HEK293 (cell line): ENCODE data around the gene NFATC3.

Experiments
- CTCF ChIA-PET: fragments of 350-600 bp; formaldehyde crosslinking; extraction: SDS; loops from one replicate; lab custom pipeline; 2021; ENCODE audit warnings: antibody characterized with exemption; lab: Yijun Ruan, JAX
- POLR2A ChIA-PET: fragments of 300-600 bp; formaldehyde crosslinking; extraction: SDS; loops from one replicate; lab custom pipeline; 2020; ENCODE audit warnings: antibody characterized with exemption, inconsistent platforms; lab: Yijun Ruan, JAX
- H3K27ac ChIP-seq: fragments of 200-500 bp; sonication (Bioruptor generic); 2 replicates; pipeline ENCODE4 v1.5.1; 2014; ENCODE audit warnings: low read depth, low read length, control low read depth, inconsistent platforms; ENCODE audit errors: extremely low read depth
- H3K36me3 ChIP-seq, 2 experiments: fragments of 200-500 bp in 1 of 2; sonication (Bioruptor generic) in 1 of 2; 1 replicate in 1 of 2; 2 replicates in 1 of 2; pipeline ENCODE4 v1.5.1; 2014 to 2017; ENCODE audit warnings: inconsistent platforms in 2 of 2, low read length in 2 of 2; ENCODE audit not compliant: control insufficient read depth in 2 of 2, insufficient read depth in 1 of 2
- H3K4me1 ChIP-seq: fragments of 200-500 bp; sonication (Bioruptor generic); 2 replicates; pipeline ENCODE4 v1.5.1; 2014; ENCODE audit warnings: mild to moderate bottlenecking, low read length, inconsistent platforms; ENCODE audit not compliant: control insufficient read depth, insufficient read depth
- H3K4me3 ChIP-seq: 2 replicates; pipeline ENCODE4 v1.5.1; 2011; ENCODE audit warnings: low read depth, mild to moderate bottlenecking, control low read depth, low read length, moderate library complexity
- H3K9me3 ChIP-seq: fragments of 200-500 bp; sonication (Bioruptor generic); 2 replicates; pipeline ENCODE4 v1.5.1; 2014; ENCODE audit warnings: low read depth, low read length, inconsistent platforms; ENCODE audit not compliant: control insufficient read depth, insufficient read depth
- AEBP2 ChIP-seq: fragments of 450-650 bp; formaldehyde crosslinking; IDR thresholded peaks from 2 replicates; pipeline ENCODE4 v1.5.1; 2016; ENCODE audit warnings: missing biosample characterization, missing genetic modification characterization, borderline replicate concordance
- BCL11B ChIP-seq: fragments of 450-650 bp; formaldehyde crosslinking; IDR thresholded peaks from 2 replicates; pipeline ENCODE4 v1.5.1; 2016; ENCODE audit warnings: low read depth, missing biosample characterization, missing genetic modification characterization
- RBAK ChIP-seq: fragments of 450-650 bp; formaldehyde crosslinking; IDR thresholded peaks from 2 replicates; pipeline ENCODE4 v1.5.1; 2016; ENCODE audit warnings: missing biosample characterization, missing genetic modification characterization
- SP7 ChIP-seq: fragments of 450-650 bp; formaldehyde crosslinking; IDR thresholded peaks from 2 replicates; pipeline ENCODE4 v1.5.1; 2016; ENCODE audit warnings: missing biosample characterization, missing genetic modification characterization
- ZBTB17 ChIP-seq: fragments of 450-650 bp; formaldehyde crosslinking; IDR thresholded peaks from 2 replicates; pipeline ENCODE4 v1.5.1; 2016; ENCODE audit warnings: missing biosample characterization, missing genetic modification characterization
- ZFP41 ChIP-seq: fragments of 450-650 bp; formaldehyde crosslinking; IDR thresholded peaks from 2 replicates; pipeline ENCODE4 v1.5.1; 2016; ENCODE audit warnings: missing biosample characterization, missing genetic modification characterization, borderline replicate concordance
- ZNF133 ChIP-seq: fragments of 450-650 bp; formaldehyde crosslinking; IDR thresholded peaks from 2 replicates; pipeline ENCODE4 v1.5.1; 2016; ENCODE audit warnings: missing biosample characterization, missing genetic modification characterization
- ZNF184 ChIP-seq: fragments of 450-650 bp; IDR thresholded peaks from 2 replicates; pipeline ENCODE4 v1.5.1; 2018; ENCODE audit warnings: missing biosample characterization, mild to moderate bottlenecking, missing genetic modification characterization
- ZNF19 ChIP-seq: fragments of 450-650 bp; formaldehyde crosslinking; IDR thresholded peaks from 2 replicates; pipeline ENCODE4; 2016; ENCODE audit warnings: missing biosample characterization, missing genetic modification characterization, low read depth
- ZNF302 ChIP-seq: fragments of 450-650 bp; formaldehyde crosslinking; IDR thresholded peaks from 2 replicates; pipeline ENCODE4 v1.5.1; 2016; ENCODE audit warnings: missing biosample characterization, missing genetic modification characterization, low read depth
- ZNF37A ChIP-seq: fragments of 450-650 bp; IDR thresholded peaks from 2 replicates; pipeline ENCODE4 v1.5.1; 2018; ENCODE audit warnings: missing biosample characterization, missing genetic modification characterization
- ZNF404 ChIP-seq: fragments of 450-650 bp; formaldehyde crosslinking; IDR thresholded peaks from 2 replicates; pipeline ENCODE4 v1.5.1; 2017; ENCODE audit warnings: missing biosample characterization, missing genetic modification characterization
- ZNF514 ChIP-seq: fragments of 450-650 bp; formaldehyde crosslinking; IDR thresholded peaks from 2 replicates; pipeline ENCODE4 v1.5.1; 2016; ENCODE audit warnings: missing biosample characterization, missing genetic modification characterization
- ZSCAN16 ChIP-seq: fragments of 450-650 bp; formaldehyde crosslinking; IDR thresholded peaks from 2 replicates; pipeline ENCODE4 v1.5.1; 2016; ENCODE audit warnings: missing biosample characterization, missing genetic modification characterization
- ZSCAN30 ChIP-seq: fragments of 450-650 bp; IDR thresholded peaks from 2 replicates; pipeline ENCODE4 v1.5.1; 2018; ENCODE audit warnings: missing biosample characterization, mild to moderate bottlenecking, missing genetic modification characterization, moderate library complexity
- TF ChIP-seq, protein P1 (sequence below): fragments of 450-650 bp; formaldehyde crosslinking; IDR thresholded peaks from 2 replicates; pipeline ENCODE4 v1.5.1; 2016; ENCODE audit warnings: missing biosample characterization, missing genetic modification characterization
- TF ChIP-seq, protein P2 (sequence below): fragments of 450-650 bp; formaldehyde crosslinking; IDR thresholded peaks from 2 replicates; pipeline ENCODE4 v1.5.1; 2016; ENCODE audit warnings: missing biosample characterization, missing genetic modification characterization
- TF ChIP-seq, protein P3 (sequence below): fragments of 450-650 bp; formaldehyde crosslinking; IDR thresholded peaks from 2 replicates; pipeline ENCODE4 v1.5.1; 2016; ENCODE audit warnings: missing biosample characterization, missing genetic modification characterization

NFATC3 gene

GRCh38 chr16:68273459-68273858 lies 188.3 kb downstream of the NFATC3 start:
- Histone ChIP-seq H3K4me3 (no peak overlapping the region), H3K27ac (no peak overlapping the region), H3K4me1 (peaks cover 5% of the 10 kb centered on the region), H3K9me3 (no peaks in the 10 kb centered on the region), H3K36me3 (peaks cover 4 to 34% of the 10 kb centered on the region in 2 experiments; a peak in 2 of 3 replicates)
- CTCF ChIA-PET: interaction anchor here (0.5 to 1.8 kb wide), 6 partner anchors 9 to 473 kb away, joined by 3 to 7 read pairs (median 4); partner anchors contain the start of gene SLC7A6
- POLR2A ChIA-PET: interaction anchor here (1.1 to 1.2 kb wide), 2 partner anchors 9 to 37 kb away, joined by 3 to 4 read pairs; partner anchors contain the start of genes PRMT7, SLC7A6 and SLC7A6OS
- no peak for TF ChIP-seq ZSCAN30 (tag by site-specific recombination)
- TF ChIP-seq ZNF133: no peak
- no peak for TF ChIP-seq ZSCAN16 (tag by site-specific recombination)
- TF ChIP-seq ZNF302: no peak
- TF ChIP-seq, protein P1, sequence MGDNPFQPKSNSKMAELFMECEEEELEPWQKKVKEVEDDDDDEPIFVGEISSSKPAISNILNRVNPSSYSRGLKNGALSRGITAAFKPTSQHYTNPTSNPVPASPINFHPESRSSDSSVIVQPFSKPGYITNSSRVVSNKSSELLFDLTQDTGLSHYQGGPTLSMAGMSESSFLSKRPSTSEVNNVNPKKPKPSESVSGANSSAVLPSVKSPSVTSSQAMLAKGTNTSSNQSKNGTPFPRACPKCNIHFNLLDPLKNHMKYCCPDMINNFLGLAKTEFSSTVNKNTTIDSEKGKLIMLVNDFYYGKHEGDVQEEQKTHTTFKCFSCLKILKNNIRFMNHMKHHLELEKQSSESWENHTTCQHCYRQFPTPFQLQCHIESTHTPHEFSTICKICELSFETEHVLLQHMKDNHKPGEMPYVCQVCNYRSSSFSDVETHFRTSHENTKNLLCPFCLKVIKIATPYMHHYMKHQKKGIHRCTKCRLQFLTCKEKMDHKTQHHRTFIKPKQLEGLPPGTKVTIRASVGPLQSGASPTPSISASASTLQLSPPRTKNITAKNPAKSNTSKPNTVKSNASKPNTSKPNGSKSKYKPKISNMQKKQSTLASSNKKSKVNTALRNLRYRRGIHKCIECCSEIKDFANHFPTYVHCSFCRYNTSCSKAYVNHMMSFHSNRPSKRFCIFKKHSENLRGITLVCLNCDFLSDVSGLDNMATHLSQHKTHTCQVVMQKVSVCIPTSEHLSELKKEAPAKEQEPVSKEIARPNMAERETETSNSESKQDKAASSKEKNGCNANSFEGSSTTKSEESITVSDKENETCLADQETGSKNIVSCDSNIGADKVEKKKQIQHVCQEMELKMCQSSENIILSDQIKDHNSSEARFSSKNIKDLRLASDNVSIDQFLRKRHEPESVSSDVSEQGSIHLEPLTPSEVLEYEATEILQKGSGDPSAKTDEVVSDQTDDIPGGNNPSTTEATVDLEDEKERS (tag by site-specific recombination): no peak
- TF ChIP-seq ZNF19 (tag by site-specific recombination): no peak
- TF ChIP-seq, protein P2, sequence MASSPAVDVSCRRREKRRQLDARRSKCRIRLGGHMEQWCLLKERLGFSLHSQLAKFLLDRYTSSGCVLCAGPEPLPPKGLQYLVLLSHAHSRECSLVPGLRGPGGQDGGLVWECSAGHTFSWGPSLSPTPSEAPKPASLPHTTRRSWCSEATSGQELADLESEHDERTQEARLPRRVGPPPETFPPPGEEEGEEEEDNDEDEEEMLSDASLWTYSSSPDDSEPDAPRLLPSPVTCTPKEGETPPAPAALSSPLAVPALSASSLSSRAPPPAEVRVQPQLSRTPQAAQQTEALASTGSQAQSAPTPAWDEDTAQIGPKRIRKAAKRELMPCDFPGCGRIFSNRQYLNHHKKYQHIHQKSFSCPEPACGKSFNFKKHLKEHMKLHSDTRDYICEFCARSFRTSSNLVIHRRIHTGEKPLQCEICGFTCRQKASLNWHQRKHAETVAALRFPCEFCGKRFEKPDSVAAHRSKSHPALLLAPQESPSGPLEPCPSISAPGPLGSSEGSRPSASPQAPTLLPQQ (tag by site-specific recombination): no peak
- TF ChIP-seq AEBP2 (tag by site-specific recombination): no peak
- no peak for TF ChIP-seq RBAK (tag by site-specific recombination)
- TF ChIP-seq SP7: no peak

- ChIA-PET POLR2A (interaction anchor here (0.5 to 0.7 kb wide), 2 partner anchors 9 to 35 kb away, joined by 3 to 4 read pairs; no protein-coding TSS in a partner anchor), CTCF (interaction anchor here (0.8 to 1.8 kb wide), 5 partner anchors 10 to 180 kb away, joined by 3 to 7 read pairs (median 5); partner anchors contain the start of gene SLC7A6)
- no peak overlapping the region for H3K4me3 ChIP-seq
- peaks cover 4 to 34% of the 10 kb centered on the region in 2 experiments; a peak in 2 of 3 replicates for H3K36me3 ChIP-seq
- H3K4me1 ChIP-seq: peaks cover 3% of the 10 kb centered on the region
- TF ChIP-seq ZBTB17: no peak
- no peak overlapping the region for H3K27ac ChIP-seq
- no peaks in the 10 kb centered on the region for H3K9me3 ChIP-seq
Observed at GRCh38 chr16:68273896-68274295, 188.7 kb downstream of the NFATC3 start.

GRCh38 chr16:68274441-68274840 lies 189.3 kb downstream of the NFATC3 start:
- no peaks in the 10 kb centered on the region; the same call in 1 of the 2 replicates for H3K4me1 ChIP-seq
- CTCF ChIA-PET: interaction anchor here (0.8 to 1.1 kb wide), 3 partner anchors 10 to 54 kb away, joined by 3 to 5 read pairs (median 5); partner anchors contain the start of gene SLC7A6
- H3K36me3 ChIP-seq: peaks cover 9 to 34% of the 10 kb centered on the region in 2 experiments; a peak in 2 of 3 replicates
- no peaks in the 10 kb centered on the region for H3K9me3 ChIP-seq
- POLR2A ChIA-PET: interaction anchor here (0.5 to 0.7 kb wide), 2 partner anchors 8 to 35 kb away, joined by 3 to 4 read pairs; no protein-coding TSS in a partner anchor
- H3K27ac ChIP-seq: no peak overlapping the region
- no peak overlapping the region for H3K4me3 ChIP-seq
- TF ChIP-seq ZFP41 (tag by site-specific recombination): no peak
- no peak for TF ChIP-seq ZNF514 (tag by site-specific recombination)
- no peak for TF ChIP-seq ZNF404
- no peak for TF ChIP-seq ZNF37A (tag by site-specific recombination)
- TF ChIP-seq, protein P1 (tag by site-specific recombination): no peak
- TF ChIP-seq BCL11B (tag by site-specific recombination): no peak
- no peak for TF ChIP-seq ZNF184 (tag by site-specific recombination)
- TF ChIP-seq, protein P3, sequence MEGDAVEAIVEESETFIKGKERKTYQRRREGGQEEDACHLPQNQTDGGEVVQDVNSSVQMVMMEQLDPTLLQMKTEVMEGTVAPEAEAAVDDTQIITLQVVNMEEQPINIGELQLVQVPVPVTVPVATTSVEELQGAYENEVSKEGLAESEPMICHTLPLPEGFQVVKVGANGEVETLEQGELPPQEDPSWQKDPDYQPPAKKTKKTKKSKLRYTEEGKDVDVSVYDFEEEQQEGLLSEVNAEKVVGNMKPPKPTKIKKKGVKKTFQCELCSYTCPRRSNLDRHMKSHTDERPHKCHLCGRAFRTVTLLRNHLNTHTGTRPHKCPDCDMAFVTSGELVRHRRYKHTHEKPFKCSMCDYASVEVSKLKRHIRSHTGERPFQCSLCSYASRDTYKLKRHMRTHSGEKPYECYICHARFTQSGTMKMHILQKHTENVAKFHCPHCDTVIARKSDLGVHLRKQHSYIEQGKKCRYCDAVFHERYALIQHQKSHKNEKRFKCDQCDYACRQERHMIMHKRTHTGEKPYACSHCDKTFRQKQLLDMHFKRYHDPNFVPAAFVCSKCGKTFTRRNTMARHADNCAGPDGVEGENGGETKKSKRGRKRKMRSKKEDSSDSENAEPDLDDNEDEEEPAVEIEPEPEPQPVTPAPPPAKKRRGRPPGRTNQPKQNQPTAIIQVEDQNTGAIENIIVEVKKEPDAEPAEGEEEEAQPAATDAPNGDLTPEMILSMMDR (tag by site-specific recombination): no peak
